Measurements from ENCODE around the gene GALNT18. TPM values are rescaled to one million over a fixed set of nuclear protein-coding genes. Genes with fewer than 3 reads are reported as not detected.

The GALNT18 gene
- total RNA-seq, 1 donor = 4.7 TPM

DNA sequence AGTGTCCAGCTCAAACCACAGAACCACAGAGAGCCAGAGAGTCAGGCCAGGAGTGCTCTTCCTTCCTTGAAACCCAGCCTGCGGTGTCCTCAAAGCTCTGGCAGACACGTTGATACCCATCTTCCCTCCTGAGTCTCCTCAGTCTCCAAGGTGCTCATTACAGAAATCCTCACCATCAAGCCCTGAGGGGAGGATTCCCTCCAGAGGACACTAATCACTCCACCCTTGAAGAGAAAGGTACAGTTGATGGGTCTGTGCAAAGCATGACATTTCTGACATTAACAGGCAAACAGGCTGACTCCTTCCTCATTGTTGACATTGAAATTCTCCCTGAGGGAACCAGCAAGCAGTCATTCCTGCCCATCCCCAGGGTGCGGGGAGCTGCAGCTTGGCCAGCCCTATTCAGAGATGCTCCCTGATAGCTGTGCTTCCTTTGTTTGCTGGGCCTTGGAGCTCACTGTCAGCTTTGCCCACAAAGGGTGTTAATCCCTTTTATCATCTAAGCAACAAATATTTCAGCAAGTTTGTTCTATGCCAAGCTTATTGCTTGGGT, 167.1 kb downstream of the GALNT18 start:
- Histone ChIP-seq H3K27ac (ENCODE audit: low read depth, low read length) (no peak overlapping the region), H3K79me2 (ENCODE audit: insufficient read depth, low read length) (no peaks in the 10 kb centered on the region), H3K36me3 (ENCODE audit: insufficient read depth, low read length) (no peaks in the 10 kb centered on the region), H3K27me3 (ENCODE audit: insufficient read depth, low read length) (peaks cover 21% of the 10 kb centered on the region), H3K4me2 (ENCODE audit: insufficient read depth, low read length) (no peak overlapping the region), H3K4me3 (ENCODE audit: insufficient read depth, low read length) (no peak overlapping the region), H2AFZ (ENCODE audit: low read length) (no peak overlapping the region), H4K20me1 (ENCODE audit: insufficient read depth, low read length) (no peaks in the 10 kb centered on the region), H3K9me3 (ENCODE audit: low read depth, low read length) (peaks cover 1% of the 10 kb centered on the region), H3K4me1 (ENCODE audit: insufficient read depth, low read length) (peaks cover 5% of the 10 kb centered on the region)
- TF ChIP-seq CTCF (IDR thresholded peaks at IDR 0.05; ENCODE audit: extremely low read depth, low read depth, low read length) = no peak
- DNase-seq (ENCODE audit: insufficient read length, low spot score, missing footprints) = no peak

GRCh38 chr11:11451501-11452005, 170.3 kb downstream of the GALNT18 start:
- Histone ChIP-seq H3K4me1 (ENCODE audit: insufficient read depth, low read length) (peaks cover 5% of the 10 kb centered on the region), H3K4me2 (ENCODE audit: insufficient read depth, low read length) (no peak overlapping the region), H3K27ac (ENCODE audit: low read depth, low read length) (no peak overlapping the region), H2AFZ (ENCODE audit: low read length) (no peak overlapping the region), H3K9me3 (ENCODE audit: low read depth, low read length) (no peaks in the 10 kb centered on the region), H4K20me1 (ENCODE audit: insufficient read depth, low read length) (no peaks in the 10 kb centered on the region), H3K4me3 (ENCODE audit: insufficient read depth, low read length) (no peak overlapping the region), H3K27me3 (ENCODE audit: insufficient read depth, low read length) (peaks cover 9% of the 10 kb centered on the region), H3K36me3 (ENCODE audit: insufficient read depth, low read length) (no peaks in the 10 kb centered on the region), H3K79me2 (ENCODE audit: insufficient read depth, low read length) (no peaks in the 10 kb centered on the region)
- DNase-seq (ENCODE audit: insufficient read length, low spot score, missing footprints) = peak; percentile 43
- TF ChIP-seq CTCF (IDR thresholded peaks at IDR 0.05; ENCODE audit: extremely low read depth, low read depth, low read length) = no peak

DNA sequence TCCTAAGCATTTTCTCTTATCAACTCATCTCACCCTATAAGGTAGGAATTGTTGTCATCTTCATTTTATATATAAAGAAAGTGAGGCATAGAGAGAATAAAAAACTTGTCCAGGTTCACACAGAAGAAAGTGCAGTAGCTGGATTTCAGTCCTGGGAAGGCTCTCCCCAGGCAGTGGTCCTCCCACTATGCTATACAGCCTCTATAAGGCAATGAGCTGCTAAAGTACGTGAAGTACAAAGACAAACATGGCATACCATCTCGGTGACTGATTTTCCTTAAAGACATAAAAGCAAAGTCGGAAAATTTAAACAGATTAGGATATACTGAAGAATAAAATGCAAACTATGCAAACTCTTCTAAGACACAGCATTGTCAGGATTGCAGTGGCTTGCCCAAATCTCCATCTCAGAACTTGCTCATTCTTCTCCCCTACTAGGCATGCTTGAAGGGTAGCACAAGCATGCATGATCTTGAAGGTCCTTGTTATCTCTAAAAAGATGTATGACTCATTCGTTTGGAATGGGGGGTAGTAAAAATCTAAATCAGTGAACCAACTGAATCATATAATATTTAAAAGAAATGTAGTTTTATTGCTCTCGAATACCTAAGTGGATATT, 171.0 kb downstream of the GALNT18 start:
- Histone ChIP-seq H4K20me1 (ENCODE audit: insufficient read depth, low read length) (no peaks in the 10 kb centered on the region), H3K79me2 (ENCODE audit: insufficient read depth, low read length) (no peaks in the 10 kb centered on the region), H3K4me2 (ENCODE audit: insufficient read depth, low read length) (no peak overlapping the region), H3K36me3 (ENCODE audit: insufficient read depth, low read length) (no peaks in the 10 kb centered on the region), H3K27me3 (ENCODE audit: insufficient read depth, low read length) (peaks cover 16% of the 10 kb centered on the region), H3K27ac (ENCODE audit: low read depth, low read length) (peak overlapping the region; percentile 7), H2AFZ (ENCODE audit: low read length) (no peak overlapping the region), H3K4me3 (ENCODE audit: insufficient read depth, low read length) (no peak overlapping the region), H3K9me3 (ENCODE audit: low read depth, low read length) (no peaks in the 10 kb centered on the region), H3K4me1 (ENCODE audit: insufficient read depth, low read length) (peaks cover 5% of the 10 kb centered on the region)
- no peak for TF ChIP-seq CTCF (IDR thresholded peaks at IDR 0.05; ENCODE audit: extremely low read depth, low read depth, low read length)
- peak; percentile 90 for DNase-seq (ENCODE audit: insufficient read length, low spot score, missing footprints)

DNA sequence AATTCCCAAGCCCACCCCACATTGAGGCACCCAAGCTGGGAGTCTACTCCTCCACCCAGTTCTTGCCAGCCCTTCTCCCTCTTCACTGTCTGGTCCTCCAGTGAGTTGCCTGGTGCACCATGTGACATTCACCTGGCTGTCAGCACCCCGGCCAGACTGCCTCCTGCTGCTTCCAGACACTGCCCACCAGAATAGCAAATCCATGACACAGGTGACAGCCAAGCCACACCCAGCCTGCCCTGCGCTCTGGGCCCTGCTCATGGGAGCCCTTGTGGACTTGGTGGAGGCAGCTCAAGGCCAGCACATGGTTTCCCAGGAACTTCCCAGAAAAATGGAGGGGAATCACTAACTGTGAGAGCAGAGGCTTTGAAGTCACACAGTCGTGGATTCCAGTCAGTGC, 172.5 kb downstream of the GALNT18 start:
- no peak overlapping the region for H3K4me3 ChIP-seq (ENCODE audit: insufficient read depth, low read length)
- no peaks in the 10 kb centered on the region for H3K79me2 ChIP-seq (ENCODE audit: insufficient read depth, low read length)
- H3K4me2 ChIP-seq (ENCODE audit: insufficient read depth, low read length) = no peak overlapping the region
- TF ChIP-seq CTCF (IDR thresholded peaks at IDR 0.05; ENCODE audit: extremely low read depth, low read depth, low read length) = no peak
- peaks cover 10% of the 10 kb centered on the region for H3K27me3 ChIP-seq (ENCODE audit: insufficient read depth, low read length)
- H3K27ac ChIP-seq (ENCODE audit: low read depth, low read length) = no peak overlapping the region
- peak; percentile 25 for DNase-seq (ENCODE audit: insufficient read length, low spot score, missing footprints)
- H2AFZ ChIP-seq (ENCODE audit: low read length) = no peak overlapping the region
- H3K36me3 ChIP-seq (ENCODE audit: insufficient read depth, low read length) = no peaks in the 10 kb centered on the region
- H3K4me1 ChIP-seq (ENCODE audit: insufficient read depth, low read length) = peaks cover 13% of the 10 kb centered on the region
- H3K9me3 ChIP-seq (ENCODE audit: low read depth, low read length) = no peaks in the 10 kb centered on the region
- no peaks in the 10 kb centered on the region for H4K20me1 ChIP-seq (ENCODE audit: insufficient read depth, low read length)

All from osteoblast (primary cell).